Keratinocyte (primary cell): Measurements from ENCODE around the gene FOXJ1. TPM values are rescaled to one million over a fixed set of nuclear protein-coding genes. Genes with fewer than 3 reads are reported as not detected.
"Not testable (repeated sequence)": the region's sequence is repeated elsewhere in the genome, so short reads cannot be mapped to it uniquely, and the experiment has no call there.

Experiments used
- DNase-seq: peaks from one replicate; pipeline ENCODE4 v3.0.0-alpha.2; 2011; ENCODE audit warnings: low read depth, missing footprints, low spot score
- FAIRE-seq: peaks from 2 replicates; lab custom pipeline; 2011; peaks lifted over from hg19 to GRCh38; lab: Jason Lieb, UNC
- H2AFZ ChIP-seq: 2 replicates; pipeline ENCODE4 v1.6.0; 2012; ENCODE audit warnings: low read length, control low read depth, inconsistent platforms; ENCODE audit not compliant: control insufficient read depth
- H3K27ac ChIP-seq: 2 replicates; pipeline ENCODE4 v1.5.1; 2011; ENCODE audit warnings: low read length; ENCODE audit not compliant: control insufficient read depth, insufficient read depth
- H3K27me3 ChIP-seq: 3 replicates; pipeline ENCODE4 v1.6.0; 2011; ENCODE audit warnings: low read length; ENCODE audit not compliant: control insufficient read depth, insufficient read depth; ENCODE audit errors: extremely low read depth
- H3K36me3 ChIP-seq, 2 experiments: 2 replicates in 1 of 2; 3 replicates in 1 of 2; pipeline ENCODE4 v1.5.1; 2011; ENCODE audit warnings: low read length in 2 of 2, mild to moderate bottlenecking in 1 of 2; ENCODE audit not compliant: control insufficient read depth in 2 of 2, insufficient read depth in 2 of 2; ENCODE audit errors: extremely low read depth in 1 of 2
- H3K4me1 ChIP-seq: 3 replicates; pipeline ENCODE4 v1.5.1; 2011; ENCODE audit warnings: low read length; ENCODE audit not compliant: control insufficient read depth, insufficient read depth; ENCODE audit errors: extremely low read depth
- H3K4me2 ChIP-seq: 3 replicates; pipeline ENCODE4 v1.6.0; 2011; ENCODE audit warnings: low read depth, low read length; ENCODE audit not compliant: control insufficient read depth, insufficient read depth; ENCODE audit errors: extremely low read depth
- H3K4me3 ChIP-seq, 3 experiments: fragments of 200-600 bp in 1 of 3; sonication (generic) in 1 of 3; 2 replicates in 2 of 3; 3 replicates in 1 of 3; pipeline ENCODE4 v1.5.1; 2011 to 2016; ENCODE audit warnings: low read length in 3 of 3, mild to moderate bottlenecking in 3 of 3, control low read depth in 2 of 3, inconsistent platforms in 1 of 3, low read depth in 1 of 3, mixed read lengths in 1 of 3, mixed run types in 1 of 3, moderate library complexity in 1 of 3; ENCODE audit not compliant: control insufficient read depth in 2 of 3, insufficient read depth in 2 of 3; ENCODE audit errors: extremely low read depth in 1 of 3
- H3K79me2 ChIP-seq: 2 replicates; pipeline ENCODE4 v1.6.0; 2012; ENCODE audit warnings: low read length; ENCODE audit not compliant: control insufficient read depth, insufficient read depth
- H3K9ac ChIP-seq: 3 replicates; pipeline ENCODE4 v1.6.0; 2011; ENCODE audit warnings: low read length; ENCODE audit not compliant: control insufficient read depth, insufficient read depth; ENCODE audit errors: extremely low read depth
- H3K9me1 ChIP-seq: 3 replicates; pipeline ENCODE4 v1.6.0; 2011; ENCODE audit warnings: low read length; ENCODE audit not compliant: control insufficient read depth, insufficient read depth; ENCODE audit errors: extremely low read depth
- H3K9me3 ChIP-seq: 2 replicates; pipeline ENCODE4 v1.5.1; 2012; ENCODE audit warnings: low read depth, low read length; ENCODE audit not compliant: control insufficient read depth
- H4K20me1 ChIP-seq: 3 replicates; pipeline ENCODE4 v1.6.0; 2011; ENCODE audit warnings: low read length; ENCODE audit not compliant: control insufficient read depth, insufficient read depth; ENCODE audit errors: extremely low read depth
- EZH2 ChIP-seq: IDR thresholded peaks from one replicate; pipeline ENCODE4 v1.6.1; 2012; ENCODE audit warnings: inconsistent platforms, mild to moderate bottlenecking, low read length, moderate library complexity
- dilution Hi-C: fragments of 300-500 bp; cut with MboI; formaldehyde crosslinking; loops from one replicate; pipeline ENCODE4 v1.7.0; 2020; ENCODE audit warnings: low sequenced_read_pairs; ENCODE audit not compliant: extremely low pct_ligation_motif_present
- polyA plus RNA-seq, 5 experiments: library from polyadenylated mRNA; depleted of rRNA in 3 of 5; stranded (reverse) in 3 of 5; stranded (forward) in 1 of 5; unstranded in 1 of 5; fragments of >200 nt; gene quantifications; 1 replicate in 1 of 5; 2 replicates in 3 of 5; 3 replicates in 1 of 5; pipeline versions ENCODE4 v1.2.1 to v1.2.3, GENCODE V29; 2011 to 2012; ENCODE audit warnings: missing spikeins in 2 of 5, low read depth in 1 of 5, low replicate concordance in 1 of 5
- TF ChIP-seq, protein P1 (sequence below), 3 experiments: IDR thresholded peaks in 1 of 3; conservative IDR thresholded peaks in 1 of 3; optimal IDR thresholded peaks in 1 of 3; 2 replicates in 2 of 3; 3 replicates in 1 of 3; pipeline versions ENCODE3 to v1.5.1; 2011; ENCODE audit warnings: low read length in 3 of 3, mild to moderate bottlenecking in 3 of 3, moderate library complexity in 2 of 3, control low read depth in 1 of 3, inconsistent platforms in 1 of 3; ENCODE audit not compliant: insufficient read depth in 2 of 3; ENCODE audit errors: extremely low read depth in 1 of 3

The FOXJ1 gene
- polyA plus RNA-seq, 1 donor (not counting 4 experiments of a cell fraction or from before 2014, with no cell fraction given), result 0.03 TPM

DNA sequence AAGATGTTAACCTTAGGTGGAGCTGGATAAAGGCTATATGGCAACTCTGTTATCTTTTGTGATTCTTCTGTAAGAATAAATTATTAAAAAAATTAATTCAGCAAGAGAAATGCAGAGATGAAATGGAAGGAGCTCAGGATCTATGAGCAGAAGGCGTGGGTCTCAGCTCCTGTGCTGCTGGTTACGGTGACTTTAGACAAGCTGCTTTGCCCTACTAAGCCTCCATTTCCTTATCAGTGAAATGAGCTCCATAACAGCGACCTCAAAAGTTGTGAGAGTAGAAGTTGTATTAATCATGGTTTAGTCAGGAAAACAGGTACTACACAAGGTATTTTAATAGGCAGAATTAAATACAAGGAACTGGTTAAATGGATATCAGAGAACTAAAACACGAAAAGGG lies 48.2 kb upstream of the FOXJ1 start:
- DNase-seq (no peak), FAIRE-seq (no peak)
- no peaks in the 10 kb centered on the region for H4K20me1 ChIP-seq
- H3K27me3 ChIP-seq, result peaks cover 4% of the 10 kb centered on the region
- H3K9ac ChIP-seq, result no peak overlapping the region
- H3K36me3 ChIP-seq, result no peaks in the 10 kb centered on the region
- H3K79me2 ChIP-seq, result no peaks in the 10 kb centered on the region
- H3K4me2 ChIP-seq, result no peak overlapping the region
- H3K9me1 ChIP-seq, result no peaks in the 10 kb centered on the region
- no peak overlapping the region for H2AFZ ChIP-seq
- no peak overlapping the region for H3K4me3 ChIP-seq
- no peak for TF ChIP-seq EZH2
- TF ChIP-seq, protein P1, sequence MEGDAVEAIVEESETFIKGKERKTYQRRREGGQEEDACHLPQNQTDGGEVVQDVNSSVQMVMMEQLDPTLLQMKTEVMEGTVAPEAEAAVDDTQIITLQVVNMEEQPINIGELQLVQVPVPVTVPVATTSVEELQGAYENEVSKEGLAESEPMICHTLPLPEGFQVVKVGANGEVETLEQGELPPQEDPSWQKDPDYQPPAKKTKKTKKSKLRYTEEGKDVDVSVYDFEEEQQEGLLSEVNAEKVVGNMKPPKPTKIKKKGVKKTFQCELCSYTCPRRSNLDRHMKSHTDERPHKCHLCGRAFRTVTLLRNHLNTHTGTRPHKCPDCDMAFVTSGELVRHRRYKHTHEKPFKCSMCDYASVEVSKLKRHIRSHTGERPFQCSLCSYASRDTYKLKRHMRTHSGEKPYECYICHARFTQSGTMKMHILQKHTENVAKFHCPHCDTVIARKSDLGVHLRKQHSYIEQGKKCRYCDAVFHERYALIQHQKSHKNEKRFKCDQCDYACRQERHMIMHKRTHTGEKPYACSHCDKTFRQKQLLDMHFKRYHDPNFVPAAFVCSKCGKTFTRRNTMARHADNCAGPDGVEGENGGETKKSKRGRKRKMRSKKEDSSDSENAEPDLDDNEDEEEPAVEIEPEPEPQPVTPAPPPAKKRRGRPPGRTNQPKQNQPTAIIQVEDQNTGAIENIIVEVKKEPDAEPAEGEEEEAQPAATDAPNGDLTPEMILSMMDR (optimal IDR thresholded peaks at IDR 0.05 in 1 of 3, IDR thresholded peaks at IDR 0.05 in 1 of 3, conservative IDR thresholded peaks at IDR 0.05 in 1 of 3; ENCODE audit: extremely low read depth in 1 of 3, insufficient read depth in 2 of 3, low read length in 3 of 3), result no peak
- no peaks in the 10 kb centered on the region for H3K9me3 ChIP-seq
- no peak overlapping the region for H3K27ac ChIP-seq
- dilution Hi-C loops, result no loop called here
- H3K4me1 ChIP-seq, result no peaks in the 10 kb centered on the region

DNA sequence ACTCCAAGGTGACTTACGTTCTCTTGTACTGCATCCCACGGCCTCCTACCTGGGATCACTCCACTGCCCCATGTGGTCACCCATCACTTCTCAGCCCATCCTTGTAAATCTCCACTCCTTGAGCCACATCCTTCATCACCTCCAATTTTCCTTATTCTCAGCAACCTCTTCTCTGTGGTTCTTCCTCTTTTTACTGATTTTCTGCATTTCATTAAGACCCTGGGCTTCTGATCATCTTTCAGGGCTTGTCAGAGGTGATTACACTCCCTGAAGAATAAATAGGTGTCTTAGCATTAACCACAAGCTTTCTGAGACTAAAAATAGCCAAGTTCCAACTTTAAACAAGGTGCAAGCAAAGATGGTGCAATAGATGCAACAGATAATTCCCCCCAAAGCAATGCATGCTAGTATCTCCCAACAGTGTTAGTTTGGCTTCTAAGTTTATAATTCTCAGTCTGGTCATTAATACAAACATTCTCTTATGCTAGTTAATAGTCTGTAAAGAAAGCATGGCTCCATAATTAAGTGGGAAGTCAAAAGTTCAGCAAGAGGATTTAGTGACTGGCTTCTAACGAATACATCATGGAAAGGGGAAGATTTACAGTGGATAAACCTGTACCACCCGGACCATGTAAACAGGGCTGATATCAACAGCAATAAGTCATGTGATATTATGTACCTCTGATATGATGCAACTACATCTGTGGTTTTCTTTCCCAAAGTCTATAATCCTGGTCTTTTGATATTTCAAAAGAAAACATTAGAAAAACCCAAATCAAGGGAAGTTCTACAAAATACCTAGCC lies 47.4 kb upstream of the FOXJ1 start:
- no peaks in the 10 kb centered on the region for H3K9me1 ChIP-seq
- no peak overlapping the region for H2AFZ ChIP-seq
- H3K27me3 ChIP-seq, result no peaks in the 10 kb centered on the region
- H3K4me2 ChIP-seq, result no peak overlapping the region
- no peak for FAIRE-seq
- no peak for DNase-seq
- H3K9me3 ChIP-seq, result no peaks in the 10 kb centered on the region
- no peak for TF ChIP-seq EZH2
- TF ChIP-seq, protein P1 (optimal IDR thresholded peaks at IDR 0.05 in 1 of 3, IDR thresholded peaks at IDR 0.05 in 1 of 3, conservative IDR thresholded peaks at IDR 0.05 in 1 of 3; ENCODE audit: extremely low read depth in 1 of 3, insufficient read depth in 2 of 3, low read length in 3 of 3), result no peak
- H3K27ac ChIP-seq, result no peak overlapping the region
- H3K4me1 ChIP-seq, result no peaks in the 10 kb centered on the region
- H3K79me2 ChIP-seq, result no peaks in the 10 kb centered on the region
- dilution Hi-C loops, result no loop called here
- no peaks in the 10 kb centered on the region for H3K36me3 ChIP-seq
- no peaks in the 10 kb centered on the region for H4K20me1 ChIP-seq
- no peak overlapping the region for H3K4me3 ChIP-seq
- H3K9ac ChIP-seq, result no peak overlapping the region

DNA sequence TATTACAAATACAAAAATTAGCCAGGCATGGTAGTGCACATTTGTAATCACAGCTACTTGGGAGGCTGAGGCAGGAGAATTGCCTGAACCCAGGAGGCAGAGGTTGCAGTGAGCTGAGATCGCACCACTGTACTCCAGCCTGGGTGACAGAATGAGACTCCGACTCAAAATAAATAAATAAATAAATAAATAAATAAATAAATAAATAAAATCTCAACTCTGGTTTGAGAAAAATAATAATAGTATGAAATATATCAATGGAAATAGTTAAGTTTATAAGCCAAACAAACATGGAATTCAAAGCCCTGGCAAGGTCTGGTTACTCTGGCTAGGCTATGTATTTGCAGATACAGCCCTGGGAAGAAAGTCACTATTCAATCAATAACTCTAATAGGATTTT lies 45.7 kb upstream of the FOXJ1 start:
- H3K9ac ChIP-seq, FAIRE-seq, H3K4me3 ChIP-seq, H4K20me1 ChIP-seq, H3K9me3 ChIP-seq, H3K4me2 ChIP-seq, H3K27me3 ChIP-seq, H2AFZ ChIP-seq, H3K36me3 ChIP-seq, DNase-seq, dilution Hi-C loops, H3K27ac ChIP-seq, H3K9me1 ChIP-seq, H3K79me2 ChIP-seq, H3K4me1 ChIP-seq: not testable (repeated sequence)
